GM21360 (cell line): ENCODE data around the gene MPP2.
"Not testable (repeated sequence)": the region's sequence is repeated elsewhere in the genome, so short reads cannot be mapped to it uniquely, and the experiment has no call there.

Experiments
- ATAC-seq: cut with Tn5 transposase; IDR thresholded peaks from one replicate; pipeline ENCODE4 v1.9.1; 2021; ENCODE audit warnings: mild to moderate bottlenecking, moderate library complexity; ENCODE audit not compliant: unreplicated experiment

Gene MPP2

GRCh38 chr17:43932357-43932756 is 25.0 kb upstream of the MPP2 start:
- no peak for ATAC-seq

DNA sequence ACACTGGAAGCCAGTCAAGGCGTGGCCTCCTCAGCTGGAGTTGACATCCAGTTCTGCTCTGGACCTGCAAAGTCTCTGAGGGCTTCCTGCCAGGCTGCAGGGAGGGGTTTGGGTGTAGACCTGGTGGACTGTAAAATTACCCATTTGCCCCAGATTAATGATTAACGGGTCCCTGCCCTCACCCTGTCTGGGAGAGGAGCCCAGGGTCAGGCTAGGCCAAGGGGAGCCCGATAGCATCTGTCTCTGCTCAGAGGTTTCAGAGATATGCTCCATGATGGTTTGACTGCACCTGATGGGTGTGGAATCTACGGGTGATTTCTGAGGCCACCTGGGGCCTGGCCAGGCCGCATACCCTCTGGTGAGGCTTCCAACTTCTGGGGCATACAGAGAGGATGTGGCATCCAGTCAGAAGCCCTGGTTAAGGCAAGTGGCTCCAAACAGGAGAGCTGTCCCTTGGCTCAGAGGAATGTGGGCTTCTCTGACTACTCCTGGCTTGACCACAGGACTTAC is 23.8 kb upstream of the MPP2 start:
- no peak for ATAC-seq

GRCh38 chr17:43928609-43929008 is 21.3 kb upstream of the MPP2 start:
- ATAC-seq, result no peak

GRCh38 chr17:43927929-43928328 is 20.6 kb upstream of the MPP2 start:
- not testable (repeated sequence) for ATAC-seq

GRCh38 chr17:43927060-43927864 is 19.9 kb upstream of the MPP2 start:
- ATAC-seq, result no peak

GRCh38 chr17:43924558-43924957 is 17.2 kb upstream of the MPP2 start:
- no peak for ATAC-seq

- no peak for ATAC-seq
Measured at GRCh38 chr17:43920500-43921095, 13.3 kb upstream of the MPP2 start.

DNA sequence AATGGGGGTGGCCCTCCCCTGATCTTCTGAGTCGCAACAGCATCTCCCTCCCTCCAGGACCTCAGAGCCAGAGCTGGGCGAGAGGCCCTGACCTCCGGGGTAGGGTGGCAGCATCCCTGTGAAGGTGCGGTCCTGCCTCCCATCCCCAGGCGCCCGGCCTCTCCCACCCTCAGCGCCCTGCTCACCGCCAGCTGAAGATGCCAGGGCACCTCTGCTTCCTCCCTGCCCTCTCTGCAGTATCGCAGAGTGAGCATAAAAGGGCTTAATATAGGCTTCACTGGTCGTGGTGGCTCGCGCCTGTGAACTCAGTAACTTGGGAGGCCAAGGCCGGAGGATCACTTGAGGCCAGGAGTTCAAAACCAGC is 10.7 kb upstream of the MPP2 start:
- ATAC-seq, result no peak

DNA sequence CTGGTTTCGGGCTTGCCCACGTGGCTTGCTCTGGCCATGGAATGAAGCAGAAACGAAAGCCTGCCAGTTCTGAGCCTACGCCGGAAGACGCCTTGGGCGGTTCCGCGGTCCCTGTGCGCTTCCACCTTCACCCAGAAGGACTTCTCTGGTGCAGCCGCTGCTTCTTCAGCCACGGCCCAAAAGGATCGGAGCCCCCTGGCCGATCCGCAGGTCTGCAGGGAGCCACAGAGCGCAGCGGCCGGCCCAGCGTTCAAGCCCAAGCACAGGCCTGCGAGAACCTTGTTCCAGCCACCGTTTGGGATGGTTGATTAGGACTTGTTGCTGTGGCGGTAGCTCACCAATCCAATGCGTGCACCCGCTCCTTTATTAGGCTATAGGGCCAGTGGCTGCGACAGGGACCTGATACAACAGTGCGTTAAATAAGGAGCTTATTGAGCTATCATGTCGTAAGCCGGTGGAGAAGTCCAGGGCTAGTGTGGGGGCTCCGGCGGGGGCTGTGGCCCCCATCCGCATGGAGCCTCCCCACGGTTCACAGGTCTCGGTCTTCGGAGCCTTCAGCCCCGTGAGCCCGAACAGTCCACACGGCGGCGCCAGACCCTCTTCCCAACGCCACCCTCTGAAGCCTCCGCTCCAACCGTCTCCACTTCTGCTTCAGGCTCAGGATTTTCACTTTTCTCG is 10.2 kb upstream of the MPP2 start:
- ATAC-seq, result no peak

DNA sequence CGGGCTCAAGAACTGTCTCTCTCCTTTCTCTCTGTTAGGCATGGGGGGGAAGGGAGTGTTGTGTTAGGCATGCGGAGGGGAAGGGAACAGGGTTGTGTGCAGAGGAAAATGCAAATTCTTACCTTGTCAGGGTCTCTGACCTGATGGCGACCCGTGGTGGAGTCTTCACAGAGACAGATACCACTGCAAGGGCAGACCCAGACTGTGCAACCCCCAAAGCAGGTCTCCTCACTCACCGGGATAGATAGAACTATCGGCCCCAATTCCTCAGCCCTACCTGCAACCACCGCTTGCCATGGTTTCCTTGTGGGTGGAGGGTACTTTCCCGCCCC is 9.6 kb upstream of the MPP2 start:
- no peak for ATAC-seq

GRCh38 chr17:43916385-43916784 is 9.0 kb upstream of the MPP2 start:
- no peak for ATAC-seq

GRCh38 chr17:43915559-43915958 is 8.2 kb upstream of the MPP2 start:
- ATAC-seq, result no peak

DNA sequence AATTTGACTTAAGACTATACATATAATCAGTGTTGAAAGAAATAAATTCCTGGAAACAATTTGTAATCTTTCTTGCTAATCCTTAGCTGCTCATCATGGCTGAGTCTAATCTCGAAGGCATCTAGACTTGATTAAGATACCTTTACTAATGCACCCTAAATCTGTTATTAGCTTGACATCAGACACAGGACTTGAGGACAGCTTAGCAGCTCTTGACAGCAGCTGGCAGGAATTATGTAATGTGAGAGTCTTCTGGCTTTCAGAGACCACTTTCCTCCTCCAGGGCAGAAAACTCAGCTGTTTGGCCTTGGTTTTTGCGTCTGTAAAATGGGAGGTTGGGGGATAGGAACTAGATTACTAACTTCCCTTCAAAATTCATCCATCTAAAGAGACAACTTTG is 7.1 kb upstream of the MPP2 start:
- no peak for ATAC-seq

GRCh38 chr17:43913584-43913983 is 6.2 kb upstream of the MPP2 start:
- no peak for ATAC-seq

DNA sequence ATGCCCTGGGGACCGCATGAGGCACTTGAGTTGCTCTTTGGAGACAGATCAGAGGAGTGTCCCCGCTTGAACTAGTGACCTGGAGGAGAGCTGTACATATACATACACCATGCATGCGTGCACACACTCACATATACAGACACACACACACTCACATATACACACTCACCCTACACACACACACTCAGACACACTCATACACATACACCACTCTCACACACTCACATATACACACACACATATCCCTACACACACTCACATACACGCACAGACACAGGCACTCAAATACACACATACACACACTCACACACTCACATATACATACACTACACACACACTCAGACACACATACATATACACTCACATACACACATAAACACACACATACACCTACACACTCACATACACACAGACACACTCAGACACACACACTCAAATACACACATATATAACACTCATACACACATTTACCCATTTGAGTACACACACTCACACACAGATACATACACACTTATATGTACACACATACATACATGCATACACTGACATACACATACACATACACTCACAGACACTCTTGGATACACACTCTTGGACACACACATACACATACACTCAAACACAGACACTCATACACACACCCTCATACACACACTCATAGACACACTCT is 5.4 kb upstream of the MPP2 start:
- no peak for ATAC-seq

- no peak for ATAC-seq
Measured at GRCh38 chr17:43911904-43912303, 4.6 kb upstream of the MPP2 start.

DNA sequence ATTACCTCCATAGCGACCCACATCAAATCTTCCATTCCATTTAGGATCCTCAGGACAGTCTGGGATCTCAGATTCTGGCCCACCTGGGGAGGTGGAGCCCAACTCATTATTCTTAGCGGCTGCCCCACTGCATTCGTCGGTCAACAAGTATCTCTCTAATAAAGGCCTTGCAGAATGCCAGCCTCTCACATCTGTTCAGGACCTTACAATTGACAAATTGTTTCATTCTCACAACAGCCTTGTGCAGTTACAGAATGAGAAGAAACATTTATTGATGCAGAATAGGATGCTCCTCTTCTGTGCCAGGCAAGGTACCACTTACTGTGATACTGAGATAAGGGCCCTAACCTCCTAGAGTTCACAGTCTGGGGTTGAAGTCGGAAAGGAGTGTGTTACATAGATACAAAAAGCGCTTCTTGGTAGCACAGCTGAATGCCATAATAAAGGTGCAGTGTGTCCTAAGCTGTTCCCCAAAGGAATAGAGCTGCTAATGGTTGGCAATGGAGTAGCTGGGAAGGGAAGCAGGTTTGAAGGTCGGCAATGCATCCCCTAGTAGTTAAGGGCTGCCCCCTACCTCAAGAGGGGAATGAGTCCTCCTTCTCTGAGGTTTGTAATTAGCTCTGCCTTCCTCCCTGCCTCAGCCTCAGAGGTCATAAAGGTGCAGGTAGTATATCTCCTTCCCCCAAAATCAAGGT is 2.3 kb upstream of the MPP2 start:
- no peak for ATAC-seq

GRCh38 chr17:43907998-43908721 is 824 bp upstream of the MPP2 start:
- no peak for ATAC-seq

DNA sequence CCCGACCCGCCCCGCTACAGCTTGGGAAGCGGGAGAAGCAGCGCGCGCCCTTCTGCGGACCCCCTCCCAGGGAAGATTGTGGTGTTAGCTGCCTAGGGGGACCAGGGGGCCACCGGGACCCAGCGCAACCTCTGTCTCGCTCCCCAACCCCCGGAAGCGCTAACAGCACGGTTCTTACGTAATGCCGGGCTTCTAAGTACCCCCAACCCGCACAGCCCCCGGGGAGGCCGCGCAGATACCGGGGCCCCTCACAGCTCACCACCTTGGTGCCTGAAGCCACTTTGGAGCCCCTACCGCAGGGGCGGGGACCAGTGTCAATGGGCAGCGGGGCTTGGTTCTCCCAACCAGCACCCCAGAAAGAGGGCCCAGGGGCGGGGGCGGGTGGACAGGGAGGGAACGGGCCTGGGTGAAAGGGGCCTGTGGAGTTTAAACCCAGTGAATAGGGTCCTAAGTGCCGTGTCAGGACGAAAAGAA is 348 bp downstream of the MPP2 start:
- ATAC-seq, result no peak
